SK-N-SH treated with all-trans-retinoic acid at 6 μM for 48 hours (cell line): ENCODE results near the gene ACMSD.
"Not testable (repeated sequence)": the region's sequence is repeated elsewhere in the genome, so short reads cannot be mapped to it uniquely, and the experiment has no call there.

ENCODE experiments used
- ATAC-seq: fragments of 200-7000 bp; cut with Tn5 transposase; 3 replicates; pipeline ENCODE4 v1.9.1; 2020; ENCODE audit warnings: mild to moderate bottlenecking, moderate library complexity
- ARNTL ChIP-seq: fragments of 450-650 bp; formaldehyde crosslinking; IDR thresholded peaks from 2 replicates; pipeline ENCODE4 v1.5.0; 2020; ENCODE audit warnings: low read depth, mild to moderate bottlenecking, moderate library complexity, borderline replicate concordance
- BACH2 ChIP-seq: fragments of 250-450 bp; sonication (Bioruptor Pico); IDR thresholded peaks from 2 replicates; pipeline ENCODE4 v1.9.0; 2021; ENCODE audit warnings: mild to moderate bottlenecking, borderline replicate concordance
- CSDC2 ChIP-seq: fragments of 250-450 bp; sonication (Bioruptor Pico); IDR thresholded peaks from 2 replicates; pipeline ENCODE4 v1.5.0; 2020; ENCODE audit warnings: mild to moderate bottlenecking, moderate library complexity
- ESRRG ChIP-seq: fragments of 250-450 bp; sonication (Bioruptor Pico); IDR thresholded peaks from 2 replicates; pipeline ENCODE4 v1.6.1; 2021; ENCODE audit warnings: mild to moderate bottlenecking
- GLIS3 ChIP-seq: fragments of 250-450 bp; sonication (Bioruptor Pico); IDR thresholded peaks from 2 replicates; pipeline ENCODE4 v1.5.0; 2020; ENCODE audit warnings: mild to moderate bottlenecking, moderate library complexity
- ISL1 ChIP-seq: fragments of 250-450 bp; sonication (Bioruptor Pico); IDR thresholded peaks from 2 replicates; pipeline ENCODE4 v2.1.2; 2022; ENCODE audit warnings: mild to moderate bottlenecking, moderate library complexity
- OSR1 ChIP-seq: fragments of 250-450 bp; sonication (Bioruptor Pico); IDR thresholded peaks from 2 replicates; pipeline ENCODE4 v1.8.0; 2022; ENCODE audit warnings: moderate library complexity, mild to moderate bottlenecking, inconsistent platforms
- PPARA ChIP-seq: fragments of 250-450 bp; sonication (Bioruptor Pico); IDR thresholded peaks from 2 replicates; pipeline ENCODE4 v1.5.0; 2020; ENCODE audit warnings: mild to moderate bottlenecking, borderline replicate concordance
- RARB ChIP-seq: fragments of 250-450 bp; sonication (Bioruptor Pico); IDR thresholded peaks from 2 replicates; pipeline ENCODE4 v1.8.0; 2021; ENCODE audit warnings: mild to moderate bottlenecking, moderate library complexity
- SNAI2 ChIP-seq: fragments of 250-450 bp; sonication (Bioruptor Pico); IDR thresholded peaks from 2 replicates; pipeline ENCODE4 v1.5.0; 2020; ENCODE audit warnings: mild to moderate bottlenecking, moderate library complexity
- TCF4 ChIP-seq: fragments of 250-450 bp; sonication (Bioruptor Pico); IDR thresholded peaks from 2 replicates; pipeline ENCODE4 v1.8.0; 2021; ENCODE audit warnings: mild to moderate bottlenecking, moderate library complexity, borderline replicate concordance
- TOX ChIP-seq: fragments of 250-450 bp; sonication (Bioruptor Pico); IDR thresholded peaks from 2 replicates; pipeline ENCODE4 v1.8.0; 2021; ENCODE audit warnings: mild to moderate bottlenecking, moderate library complexity, borderline replicate concordance
- ZC3H10 ChIP-seq: fragments of 250-450 bp; sonication (Bioruptor Pico); IDR thresholded peaks from 2 replicates; pipeline ENCODE4 v1.5.1; 2021; ENCODE audit warnings: mild to moderate bottlenecking, moderate library complexity
- ZFP3 ChIP-seq: fragments of 250-450 bp; sonication (Bioruptor Pico); IDR thresholded peaks from 2 replicates; pipeline ENCODE4 v1.5.0; 2020; ENCODE audit warnings: mild to moderate bottlenecking, moderate library complexity
- ZFP30 ChIP-seq: fragments of 450-650 bp; formaldehyde crosslinking; IDR thresholded peaks from 2 replicates; pipeline ENCODE4 v1.5.0; 2022; ENCODE audit warnings: mild to moderate bottlenecking, moderate library complexity
- ZNF565 ChIP-seq: fragments of 450-650 bp; formaldehyde crosslinking; conservative IDR thresholded peaks from 2 replicates; pipeline ENCODE4 v1.5.0; 2020; ENCODE audit warnings: low read depth, mild to moderate bottlenecking, moderate library complexity
- ZNF70 ChIP-seq: fragments of 450-650 bp; formaldehyde crosslinking; IDR thresholded peaks from 2 replicates; pipeline ENCODE4 v1.5.0; 2020; ENCODE audit warnings: mild to moderate bottlenecking, moderate library complexity
- ZNF8 ChIP-seq: fragments of 450-650 bp; formaldehyde crosslinking; IDR thresholded peaks from 2 replicates; pipeline ENCODE4 v1.5.0; 2020; ENCODE audit warnings: mild to moderate bottlenecking, moderate library complexity
- TF ChIP-seq, protein P1 (sequence below): fragments of 250-450 bp; sonication (Bioruptor Pico); IDR thresholded peaks from 2 replicates; pipeline ENCODE4 v1.8.0; 2021; ENCODE audit warnings: low read depth, mild to moderate bottlenecking, moderate library complexity, borderline replicate concordance
- TF ChIP-seq, protein P2 (sequence below): fragments of 250-450 bp; sonication (Bioruptor Pico); IDR thresholded peaks from 2 replicates; pipeline ENCODE4 v1.5.1; 2021; ENCODE audit warnings: mild to moderate bottlenecking, moderate library complexity
- TF ChIP-seq, protein P3 (sequence below): fragments of 250-450 bp; sonication (Bioruptor Pico); IDR thresholded peaks from 2 replicates; pipeline ENCODE4 v1.5.0; 2020; ENCODE audit warnings: mild to moderate bottlenecking, moderate library complexity
- TF ChIP-seq, protein P4 (sequence below): fragments of 250-450 bp; sonication (Bioruptor Pico); IDR thresholded peaks from 2 replicates; pipeline ENCODE4 v1.5.1; 2020; ENCODE audit warnings: low read depth, mild to moderate bottlenecking, moderate library complexity
- TF ChIP-seq, protein P5 (sequence below): fragments of 250-450 bp; sonication (Bioruptor Pico); IDR thresholded peaks from 2 replicates; pipeline ENCODE4 v1.8.0; 2020; ENCODE audit warnings: mild to moderate bottlenecking, moderate library complexity, borderline replicate concordance

Gene ACMSD

DNA sequence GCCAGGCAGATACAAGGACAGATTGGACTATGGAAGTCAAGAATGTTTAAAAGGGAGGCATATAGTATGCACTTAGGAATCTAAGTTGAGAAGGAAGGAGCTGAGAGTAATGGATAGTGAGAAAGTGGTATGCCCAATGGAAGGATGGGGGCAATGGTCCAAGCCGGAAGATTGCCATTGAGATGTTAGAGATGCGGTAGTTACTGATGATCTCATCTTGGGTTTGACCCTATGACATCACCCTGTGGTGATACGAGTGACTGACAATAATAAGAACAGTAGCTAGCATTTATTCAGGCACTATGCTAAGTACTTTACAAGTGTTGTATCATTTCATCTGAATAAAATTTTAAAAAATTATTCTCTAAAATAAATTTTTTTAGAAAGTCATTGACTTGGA is 38.5 kb upstream of the ACMSD start:
- ATAC-seq: no peak
- TF ChIP-seq TOX (CRISPR knock-in tag) (no peak), ZFP3 (CRISPR knock-in tag) (no peak), ESRRG (CRISPR knock-in tag) (no peak), CSDC2 (CRISPR knock-in tag) (no peak), ZFP30 (CRISPR knock-in tag) (no peak), ZC3H10 (CRISPR knock-in tag) (no peak), ZNF8 (no peak), ISL1 (no peak), RARB (no peak), BACH2 (CRISPR knock-in tag) (no peak), TCF4 (CRISPR knock-in tag) (no peak)
- TF ChIP-seq, protein P1, sequence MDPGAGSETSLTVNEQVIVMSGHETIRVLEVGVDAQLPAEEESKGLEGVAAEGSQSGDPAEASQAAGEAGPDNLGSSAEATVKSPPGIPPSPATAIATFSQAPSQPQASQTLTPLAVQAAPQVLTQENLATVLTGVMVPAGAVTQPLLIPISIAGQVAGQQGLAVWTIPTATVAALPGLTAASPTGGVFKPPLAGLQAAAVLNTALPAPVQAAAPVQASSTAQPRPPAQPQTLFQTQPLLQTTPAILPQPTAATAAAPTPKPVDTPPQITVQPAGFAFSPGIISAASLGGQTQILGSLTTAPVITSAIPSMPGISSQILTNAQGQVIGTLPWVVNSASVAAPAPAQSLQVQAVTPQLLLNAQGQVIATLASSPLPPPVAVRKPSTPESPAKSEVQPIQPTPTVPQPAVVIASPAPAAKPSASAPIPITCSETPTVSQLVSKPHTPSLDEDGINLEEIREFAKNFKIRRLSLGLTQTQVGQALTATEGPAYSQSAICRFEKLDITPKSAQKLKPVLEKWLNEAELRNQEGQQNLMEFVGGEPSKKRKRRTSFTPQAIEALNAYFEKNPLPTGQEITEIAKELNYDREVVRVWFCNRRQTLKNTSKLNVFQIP (CRISPR knock-in tag): no peak
- TF ChIP-seq, protein P2, sequence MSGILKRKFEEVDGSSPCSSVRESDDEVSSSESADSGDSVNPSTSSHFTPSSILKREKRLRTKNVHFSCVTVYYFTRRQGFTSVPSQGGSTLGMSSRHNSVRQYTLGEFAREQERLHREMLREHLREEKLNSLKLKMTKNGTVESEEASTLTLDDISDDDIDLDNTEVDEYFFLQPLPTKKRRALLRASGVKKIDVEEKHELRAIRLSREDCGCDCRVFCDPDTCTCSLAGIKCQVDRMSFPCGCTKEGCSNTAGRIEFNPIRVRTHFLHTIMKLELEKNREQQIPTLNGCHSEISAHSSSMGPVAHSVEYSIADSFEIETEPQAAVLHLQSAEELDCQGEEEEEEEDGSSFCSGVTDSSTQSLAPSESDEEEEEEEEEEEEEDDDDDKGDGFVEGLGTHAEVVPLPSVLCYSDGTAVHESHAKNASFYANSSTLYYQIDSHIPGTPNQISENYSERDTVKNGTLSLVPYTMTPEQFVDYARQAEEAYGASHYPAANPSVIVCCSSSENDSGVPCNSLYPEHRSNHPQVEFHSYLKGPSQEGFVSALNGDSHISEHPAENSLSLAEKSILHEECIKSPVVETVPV (CRISPR knock-in tag): no peak

DNA sequence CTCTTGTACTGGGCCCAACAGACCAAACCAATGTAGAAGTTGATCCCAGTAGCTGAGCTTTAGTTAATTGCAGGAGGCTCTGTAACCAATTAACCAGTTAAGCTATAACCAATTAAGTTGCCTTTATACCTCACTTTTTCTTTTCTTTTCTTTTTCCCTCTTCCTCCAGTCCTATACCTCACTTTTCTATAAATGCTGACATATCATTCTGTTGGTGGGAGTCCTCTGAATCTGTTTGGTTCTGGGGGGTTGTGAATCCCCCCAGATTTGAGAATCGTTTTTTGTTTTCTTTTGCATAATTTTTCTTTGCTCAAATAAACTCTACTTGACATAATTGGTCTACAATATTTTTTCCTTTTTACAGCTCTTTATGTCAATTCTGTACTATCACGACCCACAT is 38.1 kb upstream of the ACMSD start:
- no peak for ATAC-seq
- TF ChIP-seq CSDC2 (CRISPR knock-in tag) (no peak), BACH2 (CRISPR knock-in tag) (no peak), SNAI2 (CRISPR knock-in tag) (no peak), OSR1 (no peak), PPARA (CRISPR knock-in tag) (no peak), RARB (no peak), ESRRG (CRISPR knock-in tag) (no peak), ZFP30 (CRISPR knock-in tag) (no peak), ZNF70 (CRISPR knock-in tag) (no peak), ARNTL (CRISPR knock-in tag) (no peak), ZNF565 (CRISPR knock-in tag) (no peak), GLIS3 (CRISPR knock-in tag) (no peak), TCF4 (CRISPR knock-in tag) (no peak), ZFP3 (CRISPR knock-in tag) (no peak), TOX (CRISPR knock-in tag) (no peak)
- TF ChIP-seq, protein P3, sequence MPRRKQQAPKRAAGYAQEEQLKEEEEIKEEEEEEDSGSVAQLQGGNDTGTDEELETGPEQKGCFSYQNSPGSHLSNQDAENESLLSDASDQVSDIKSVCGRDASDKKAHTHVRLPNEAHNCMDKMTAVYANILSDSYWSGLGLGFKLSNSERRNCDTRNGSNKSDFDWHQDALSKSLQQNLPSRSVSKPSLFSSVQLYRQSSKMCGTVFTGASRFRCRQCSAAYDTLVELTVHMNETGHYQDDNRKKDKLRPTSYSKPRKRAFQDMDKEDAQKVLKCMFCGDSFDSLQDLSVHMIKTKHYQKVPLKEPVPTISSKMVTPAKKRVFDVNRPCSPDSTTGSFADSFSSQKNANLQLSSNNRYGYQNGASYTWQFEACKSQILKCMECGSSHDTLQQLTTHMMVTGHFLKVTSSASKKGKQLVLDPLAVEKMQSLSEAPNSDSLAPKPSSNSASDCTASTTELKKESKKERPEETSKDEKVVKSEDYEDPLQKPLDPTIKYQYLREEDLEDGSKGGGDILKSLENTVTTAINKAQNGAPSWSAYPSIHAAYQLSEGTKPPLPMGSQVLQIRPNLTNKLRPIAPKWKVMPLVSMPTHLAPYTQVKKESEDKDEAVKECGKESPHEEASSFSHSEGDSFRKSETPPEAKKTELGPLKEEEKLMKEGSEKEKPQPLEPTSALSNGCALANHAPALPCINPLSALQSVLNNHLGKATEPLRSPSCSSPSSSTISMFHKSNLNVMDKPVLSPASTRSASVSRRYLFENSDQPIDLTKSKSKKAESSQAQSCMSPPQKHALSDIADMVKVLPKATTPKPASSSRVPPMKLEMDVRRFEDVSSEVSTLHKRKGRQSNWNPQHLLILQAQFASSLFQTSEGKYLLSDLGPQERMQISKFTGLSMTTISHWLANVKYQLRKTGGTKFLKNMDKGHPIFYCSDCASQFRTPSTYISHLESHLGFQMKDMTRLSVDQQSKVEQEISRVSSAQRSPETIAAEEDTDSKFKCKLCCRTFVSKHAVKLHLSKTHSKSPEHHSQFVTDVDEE (CRISPR knock-in tag): no peak
- TF ChIP-seq, protein P4, sequence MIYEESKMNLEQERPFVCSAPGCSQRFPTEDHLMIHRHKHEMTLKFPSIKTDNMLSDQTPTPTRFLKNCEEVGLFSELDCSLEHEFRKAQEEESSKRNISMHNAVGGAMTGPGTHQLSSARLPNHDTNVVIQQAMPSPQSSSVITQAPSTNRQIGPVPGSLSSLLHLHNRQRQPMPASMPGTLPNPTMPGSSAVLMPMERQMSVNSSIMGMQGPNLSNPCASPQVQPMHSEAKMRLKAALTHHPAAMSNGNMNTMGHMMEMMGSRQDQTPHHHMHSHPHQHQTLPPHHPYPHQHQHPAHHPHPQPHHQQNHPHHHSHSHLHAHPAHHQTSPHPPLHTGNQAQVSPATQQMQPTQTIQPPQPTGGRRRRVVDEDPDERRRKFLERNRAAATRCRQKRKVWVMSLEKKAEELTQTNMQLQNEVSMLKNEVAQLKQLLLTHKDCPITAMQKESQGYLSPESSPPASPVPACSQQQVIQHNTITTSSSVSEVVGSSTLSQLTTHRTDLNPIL (CRISPR knock-in tag): no peak
- TF ChIP-seq, protein P2 (CRISPR knock-in tag): no peak
- TF ChIP-seq, protein P5, sequence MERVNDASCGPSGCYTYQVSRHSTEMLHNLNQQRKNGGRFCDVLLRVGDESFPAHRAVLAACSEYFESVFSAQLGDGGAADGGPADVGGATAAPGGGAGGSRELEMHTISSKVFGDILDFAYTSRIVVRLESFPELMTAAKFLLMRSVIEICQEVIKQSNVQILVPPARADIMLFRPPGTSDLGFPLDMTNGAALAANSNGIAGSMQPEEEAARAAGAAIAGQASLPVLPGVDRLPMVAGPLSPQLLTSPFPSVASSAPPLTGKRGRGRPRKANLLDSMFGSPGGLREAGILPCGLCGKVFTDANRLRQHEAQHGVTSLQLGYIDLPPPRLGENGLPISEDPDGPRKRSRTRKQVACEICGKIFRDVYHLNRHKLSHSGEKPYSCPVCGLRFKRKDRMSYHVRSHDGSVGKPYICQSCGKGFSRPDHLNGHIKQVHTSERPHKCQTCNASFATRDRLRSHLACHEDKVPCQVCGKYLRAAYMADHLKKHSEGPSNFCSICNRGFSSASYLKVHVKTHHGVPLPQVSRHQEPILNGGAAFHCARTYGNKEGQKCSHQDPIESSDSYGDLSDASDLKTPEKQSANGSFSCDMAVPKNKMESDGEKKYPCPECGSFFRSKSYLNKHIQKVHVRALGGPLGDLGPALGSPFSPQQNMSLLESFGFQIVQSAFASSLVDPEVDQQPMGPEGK: no peak
- TF ChIP-seq, protein P1 (CRISPR knock-in tag): no peak
- TF ChIP-seq, all 23 proteins: peak for 0

DNA sequence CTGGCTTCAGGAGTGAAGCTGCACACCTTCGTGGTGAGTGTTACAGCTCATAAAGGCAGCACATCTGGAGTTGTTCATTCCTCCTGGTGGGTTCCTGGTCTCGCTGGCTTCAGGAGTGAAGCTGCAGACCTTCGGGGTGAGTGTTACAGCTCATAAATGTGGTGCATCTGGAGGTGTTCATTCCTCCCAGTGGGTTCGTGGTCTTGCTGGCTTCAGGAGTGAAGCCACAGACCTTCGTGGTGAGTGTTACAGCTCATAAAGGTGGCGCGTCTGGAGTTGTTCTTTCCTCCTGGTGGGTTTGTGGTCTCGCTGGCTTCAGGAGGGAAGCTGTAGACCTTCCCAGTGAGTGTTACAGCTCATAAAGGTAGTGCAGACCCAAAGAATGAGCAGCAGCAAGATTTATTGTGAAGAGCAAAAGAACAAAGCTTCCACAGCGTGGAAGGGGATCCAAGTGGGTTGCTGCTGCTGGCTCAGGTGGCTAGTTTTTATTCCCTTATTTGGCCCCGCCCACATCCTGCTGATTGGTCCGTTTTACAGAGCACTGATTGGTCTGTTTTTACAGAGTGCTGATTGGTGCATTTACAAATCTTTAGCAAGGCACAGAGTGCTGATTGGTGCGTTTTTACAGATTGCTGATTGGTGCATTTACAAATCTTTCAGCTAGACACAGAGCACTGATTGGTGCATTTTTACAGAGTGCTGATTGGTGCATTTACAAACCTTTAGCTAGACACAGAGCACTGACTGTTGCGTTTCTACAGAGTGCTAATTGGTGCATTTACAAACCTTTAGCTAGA is 34.6 kb upstream of the ACMSD start:
- ATAC-seq: not testable (repeated sequence)
